DND-41 (cell line): ENCODE results near the gene SCGB3A1.

Experiments used
- ATAC-seq: fragments of 200-7000 bp; cut with Tn5 transposase; 3 replicates; pipeline ENCODE4 v1.9.1; 2021; ENCODE audit warnings: low read depth; ENCODE audit not compliant: insufficient read depth
- DNase-seq: peaks from one replicate; pipeline ENCODE4 v3.0.0-alpha.2; 2020
- H2AFZ ChIP-seq: 2 replicates; pipeline ENCODE4 v1.6.0; 2012; ENCODE audit warnings: low read depth, low read length
- H3K27ac ChIP-seq: 2 replicates; pipeline ENCODE4 v1.5.1; 2012; ENCODE audit warnings: low read length, inconsistent platforms
- H3K27me3 ChIP-seq: fragments of 200-600 bp; sonication (generic); 2 replicates; pipeline ENCODE4 v1.6.0; 2012; ENCODE audit warnings: low read length, mild to moderate bottlenecking, inconsistent platforms; ENCODE audit not compliant: insufficient read depth, poor library complexity
- H3K36me3 ChIP-seq: 2 replicates; pipeline ENCODE4 v1.5.1; 2012; ENCODE audit warnings: low read length, inconsistent platforms; ENCODE audit not compliant: insufficient read depth
- H3K4me1 ChIP-seq: 2 replicates; pipeline ENCODE4 v1.5.1; 2012; ENCODE audit warnings: mild to moderate bottlenecking, low read length; ENCODE audit not compliant: insufficient read depth
- H3K4me2 ChIP-seq: 2 replicates; pipeline ENCODE4 v1.6.0; 2012; ENCODE audit warnings: mild to moderate bottlenecking, moderate library complexity, low read length, inconsistent platforms; ENCODE audit not compliant: insufficient read depth
- H3K4me3 ChIP-seq, 2 experiments: fragments of 200-600 bp in 1 of 2; shearing (Covaris generic) in 1 of 2; 2 replicates each; pipeline ENCODE4 v1.5.1; 2012 to 2016; ENCODE audit warnings: inconsistent platforms in 2 of 2, low read length in 2 of 2, mild to moderate bottlenecking in 2 of 2, low read depth in 1 of 2, moderate library complexity in 1 of 2
- H3K79me2 ChIP-seq: 2 replicates; pipeline ENCODE4 v1.6.0; 2012; ENCODE audit warnings: low read length, inconsistent platforms; ENCODE audit not compliant: insufficient read depth
- H3K9ac ChIP-seq: 2 replicates; pipeline ENCODE4 v1.6.0; 2012; ENCODE audit warnings: low read depth, mild to moderate bottlenecking, inconsistent platforms, low read length, moderate library complexity
- H3K9me3 ChIP-seq: 2 replicates; pipeline ENCODE4 v1.5.1; 2012; ENCODE audit warnings: low read length, moderate library complexity, mild to moderate bottlenecking, inconsistent platforms; ENCODE audit not compliant: insufficient read depth, severe bottlenecking
- H4K20me1 ChIP-seq: 2 replicates; pipeline ENCODE4 v1.6.0; 2012; ENCODE audit warnings: low read length; ENCODE audit not compliant: insufficient read depth
- EZH2 ChIP-seq: IDR thresholded peaks from 3 replicates; pipeline ENCODE4 v1.6.1; 2012; ENCODE audit warnings: borderline replicate concordance, low read depth, mild to moderate bottlenecking, moderate library complexity, low read length, inconsistent platforms; ENCODE audit not compliant: severe bottlenecking
- TF ChIP-seq, protein P1 (sequence below): IDR thresholded peaks from 2 replicates; pipeline ENCODE4 v1.5.1; 2012; ENCODE audit warnings: borderline replicate concordance, low read length, moderate library complexity, mild to moderate bottlenecking; ENCODE audit not compliant: poor library complexity, severe bottlenecking; ENCODE audit errors: extremely low read depth

Gene SCGB3A1

DNA sequence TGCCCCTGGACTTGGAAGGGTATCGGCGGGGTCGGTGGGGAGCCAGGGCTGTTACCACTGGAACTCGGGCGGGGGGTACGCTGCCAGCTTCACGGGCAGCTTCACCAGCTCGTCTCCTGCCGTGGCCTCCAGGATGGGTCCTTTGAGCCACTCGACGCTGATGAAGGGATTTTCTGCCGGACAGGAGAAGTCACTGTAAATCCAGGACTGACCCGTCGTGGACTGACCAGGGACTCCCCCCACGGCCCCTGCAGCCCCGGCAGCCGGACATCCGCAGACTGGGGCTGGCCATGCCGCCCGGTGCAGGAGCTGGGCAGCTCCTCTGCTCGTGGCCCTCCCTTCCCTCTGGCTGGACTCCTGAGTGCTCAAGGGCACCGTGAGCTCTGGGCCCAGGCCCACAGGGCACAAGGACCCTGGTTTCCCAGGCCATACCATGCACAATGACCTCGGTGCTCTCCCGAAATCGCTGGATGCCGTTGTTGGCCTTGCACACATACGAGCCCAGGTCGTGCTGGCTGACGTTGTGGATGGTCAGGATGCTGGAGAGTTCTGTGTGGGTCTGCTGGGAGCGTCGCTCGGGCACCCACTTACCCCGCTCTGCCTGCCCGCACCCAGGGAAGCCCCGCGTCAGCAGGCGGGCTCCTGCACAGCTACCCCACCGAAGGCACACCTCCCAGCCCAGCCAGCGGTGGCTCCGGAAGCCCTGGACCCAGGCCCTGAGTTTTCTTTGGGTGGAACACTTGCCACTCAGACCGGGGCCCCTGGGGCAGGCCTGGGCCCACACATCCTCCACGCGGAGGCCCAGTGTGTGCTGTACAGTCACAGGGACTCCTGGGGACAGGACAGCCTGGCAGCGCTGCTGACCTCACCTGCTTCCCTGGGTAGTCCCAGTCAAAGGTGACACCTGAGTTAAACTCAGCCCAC is 37.8 kb upstream of the SCGB3A1 start:
- H3K4me1 ChIP-seq, result no peaks in the 10 kb centered on the region

DNA sequence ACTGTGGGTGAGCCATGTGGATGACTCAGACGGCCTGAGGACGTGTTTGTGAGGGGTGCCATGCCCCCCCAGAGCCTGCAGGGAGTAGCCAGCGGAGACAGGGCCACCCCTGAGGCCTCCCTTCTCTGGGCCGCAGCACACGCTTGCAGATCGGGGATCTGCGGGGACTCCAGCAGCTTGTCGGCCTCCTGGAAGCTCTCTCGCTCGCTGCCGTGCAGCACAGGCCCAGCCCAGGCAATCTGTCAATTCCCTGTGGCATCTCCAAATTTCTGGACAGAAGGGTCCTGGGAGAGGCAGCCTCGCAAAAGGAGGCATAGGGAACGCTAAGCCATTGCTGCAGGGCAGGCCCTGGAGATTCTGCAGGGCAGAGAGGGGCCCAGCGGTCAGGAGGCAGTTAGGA is 36.9 kb upstream of the SCGB3A1 start:
- H3K9me3 ChIP-seq, result no peaks in the 10 kb centered on the region
- ATAC-seq, result no peak

More for the DNA sequence above, 37.8 kb upstream of the SCGB3A1 start:
- H3K27me3 ChIP-seq, result no peaks in the 10 kb centered on the region
- no peak for TF ChIP-seq EZH2
- TF ChIP-seq, protein P1, sequence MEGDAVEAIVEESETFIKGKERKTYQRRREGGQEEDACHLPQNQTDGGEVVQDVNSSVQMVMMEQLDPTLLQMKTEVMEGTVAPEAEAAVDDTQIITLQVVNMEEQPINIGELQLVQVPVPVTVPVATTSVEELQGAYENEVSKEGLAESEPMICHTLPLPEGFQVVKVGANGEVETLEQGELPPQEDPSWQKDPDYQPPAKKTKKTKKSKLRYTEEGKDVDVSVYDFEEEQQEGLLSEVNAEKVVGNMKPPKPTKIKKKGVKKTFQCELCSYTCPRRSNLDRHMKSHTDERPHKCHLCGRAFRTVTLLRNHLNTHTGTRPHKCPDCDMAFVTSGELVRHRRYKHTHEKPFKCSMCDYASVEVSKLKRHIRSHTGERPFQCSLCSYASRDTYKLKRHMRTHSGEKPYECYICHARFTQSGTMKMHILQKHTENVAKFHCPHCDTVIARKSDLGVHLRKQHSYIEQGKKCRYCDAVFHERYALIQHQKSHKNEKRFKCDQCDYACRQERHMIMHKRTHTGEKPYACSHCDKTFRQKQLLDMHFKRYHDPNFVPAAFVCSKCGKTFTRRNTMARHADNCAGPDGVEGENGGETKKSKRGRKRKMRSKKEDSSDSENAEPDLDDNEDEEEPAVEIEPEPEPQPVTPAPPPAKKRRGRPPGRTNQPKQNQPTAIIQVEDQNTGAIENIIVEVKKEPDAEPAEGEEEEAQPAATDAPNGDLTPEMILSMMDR, result no peak
- no peaks in the 10 kb centered on the region for H3K36me3 ChIP-seq
- ATAC-seq (no peak), DNase-seq (no peak)
- no peaks in the 10 kb centered on the region for H3K9me3 ChIP-seq
- H3K9ac ChIP-seq, result no peak overlapping the region
- H2AFZ ChIP-seq, result no peak overlapping the region
- no peak overlapping the region for H3K4me3 ChIP-seq
- H3K4me2 ChIP-seq, result no peak overlapping the region
- H3K27ac ChIP-seq, result no peak overlapping the region
- H3K79me2 ChIP-seq, result no peaks in the 10 kb centered on the region
- H4K20me1 ChIP-seq, result peaks cover 6% of the 10 kb centered on the region; the same call in 1 of the 2 replicates

DNA sequence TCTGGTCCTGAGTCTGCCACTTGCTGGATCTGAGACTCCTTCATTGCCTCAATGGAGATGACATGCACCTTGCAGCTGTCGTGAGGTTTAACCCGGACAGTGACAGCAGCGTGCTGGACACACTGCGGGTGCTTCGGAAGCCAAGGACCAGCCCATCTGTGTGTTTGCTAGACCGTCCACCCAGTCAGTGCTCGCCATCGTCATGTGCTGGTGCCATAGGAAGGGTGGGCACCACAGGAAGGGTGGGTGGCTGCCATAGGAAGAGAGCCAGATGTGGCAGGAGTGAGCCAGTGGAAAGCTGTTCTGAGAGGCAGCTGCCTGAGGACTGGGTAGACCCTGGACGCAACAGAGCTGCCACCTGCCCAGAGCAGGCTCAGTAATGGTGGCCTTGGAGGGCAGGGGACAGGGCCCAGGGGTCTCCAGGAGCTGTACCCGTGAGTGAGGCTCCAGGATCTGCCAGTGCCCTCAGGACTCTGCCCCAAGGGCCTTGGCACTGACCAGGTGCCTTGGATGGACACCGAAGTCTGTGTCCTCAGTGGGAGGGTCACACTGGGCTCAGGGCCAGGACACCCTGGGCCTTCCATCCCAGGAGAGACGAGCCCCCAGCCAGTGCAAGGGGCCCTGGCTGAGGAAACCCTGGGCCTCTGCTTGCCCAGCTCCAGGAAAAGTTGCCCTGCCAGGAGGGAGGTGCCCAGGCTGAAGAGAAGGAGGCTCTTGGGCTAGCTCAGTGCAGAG is 36.3 kb upstream of the SCGB3A1 start:
- Histone ChIP-seq H2AFZ (no peak overlapping the region), H3K4me3 (no peak overlapping the region), H3K27ac (no peak overlapping the region), H3K9ac (no peak overlapping the region), H3K4me2 (no peak overlapping the region), H3K4me1 (peaks cover 4% of the 10 kb centered on the region), H4K20me1 (peaks cover 6% of the 10 kb centered on the region; the same call in 1 of the 2 replicates), H3K27me3 (no peaks in the 10 kb centered on the region), H3K79me2 (no peaks in the 10 kb centered on the region), H3K36me3 (no peaks in the 10 kb centered on the region), H3K9me3 (no peaks in the 10 kb centered on the region)
- ATAC-seq (no peak), DNase-seq (no peak)
- TF ChIP-seq, protein P1, result no peak
- TF ChIP-seq EZH2, result no peak

More for the DNA sequence above, 36.9 kb upstream of the SCGB3A1 start:
- Histone ChIP-seq H3K79me2 (no peaks in the 10 kb centered on the region), H3K36me3 (no peaks in the 10 kb centered on the region), H4K20me1 (peaks cover 6% of the 10 kb centered on the region; the same call in 1 of the 2 replicates), H3K27me3 (no peaks in the 10 kb centered on the region), H3K4me3 (no peak overlapping the region), H3K9ac (no peak overlapping the region), H3K4me1 (0 out of 2 replicates have a peak, but pooled peaks cover under 1% of the 10 kb centered on the region), H2AFZ (no peak overlapping the region), H3K4me2 (no peak overlapping the region), H3K27ac (no peak overlapping the region)
- DNase-seq, result no peak
- TF ChIP-seq EZH2, result no peak
- TF ChIP-seq, protein P1, result no peak
